ENCODE data around the gene OR10D3.

OR10D3 gene

GRCh38 chr11:124193221-124194010, 10.3 kb downstream of the OR10D3 start:
- Histone ChIP-seq H3K4me2 (ENCODE audit: low read length) (no peak overlapping the region), H3K27me3 (ENCODE audit: control insufficient read depth, insufficient read depth, low read length) (no peaks in the 10 kb centered on the region), H3K9ac (no peak overlapping the region), H3K36me3 (ENCODE audit: control insufficient read depth, insufficient read depth, low read length) (no peaks in the 10 kb centered on the region), H3K4me3 (ENCODE audit: low read depth, low read length) (no peak overlapping the region), H3K79me2 (no peaks in the 10 kb centered on the region), H3K9me3 (ENCODE audit: control insufficient read depth, low read length) (no peaks in the 10 kb centered on the region), H2AFZ (no peak overlapping the region), H3K4me1 (no peaks in the 10 kb centered on the region), H3K27ac (no peak overlapping the region)
- no peak for TF ChIP-seq CTCF (IDR thresholded peaks at IDR 0.05)

- no peak overlapping the region for H3K27ac ChIP-seq
- H2AFZ ChIP-seq: no peak overlapping the region
- H3K4me2 ChIP-seq (ENCODE audit: low read length): no peak overlapping the region
- no peaks in the 10 kb centered on the region for H3K9me3 ChIP-seq (ENCODE audit: control insufficient read depth, low read length)
- no peak for TF ChIP-seq CTCF (IDR thresholded peaks at IDR 0.05)
- H3K4me1 ChIP-seq: no peaks in the 10 kb centered on the region
- no peak overlapping the region for H3K4me3 ChIP-seq (ENCODE audit: low read depth, low read length)
- H3K36me3 ChIP-seq (ENCODE audit: control insufficient read depth, insufficient read depth, low read length): no peaks in the 10 kb centered on the region
- H3K27me3 ChIP-seq (ENCODE audit: control insufficient read depth, insufficient read depth, low read length): no peaks in the 10 kb centered on the region
- no peaks in the 10 kb centered on the region for H3K79me2 ChIP-seq
- H3K9ac ChIP-seq: no peak overlapping the region
These were observed 11.4 kb downstream of the OR10D3 start for GRCh38 chr11:124194293-124195188.

- H3K9ac ChIP-seq: no peak overlapping the region
These were observed 12.1 kb downstream of the OR10D3 start for GRCh38 chr11:124195189-124195734.

GRCh38 chr11:124197999-124198398, 14.9 kb downstream of the OR10D3 start:
- Histone ChIP-seq H2AFZ (no peak overlapping the region), H3K9me3 (ENCODE audit: control insufficient read depth, low read length) (no peaks in the 10 kb centered on the region), H3K27me3 (ENCODE audit: control insufficient read depth, insufficient read depth, low read length) (no peaks in the 10 kb centered on the region), H3K36me3 (ENCODE audit: control insufficient read depth, insufficient read depth, low read length) (no peaks in the 10 kb centered on the region), H3K79me2 (no peaks in the 10 kb centered on the region), H3K27ac (no peak overlapping the region), H3K9ac (no peak overlapping the region), H3K4me1 (no peaks in the 10 kb centered on the region), H3K4me2 (ENCODE audit: low read length) (no peak overlapping the region), H3K4me3 (ENCODE audit: low read depth, low read length) (no peak overlapping the region)
- no peak for TF ChIP-seq CTCF (IDR thresholded peaks at IDR 0.05)

More at GRCh38 chr11:124195189-124195734, 12.1 kb downstream of the OR10D3 start:
- no peak overlapping the region for H3K4me3 ChIP-seq (ENCODE audit: low read depth, low read length)
- no peaks in the 10 kb centered on the region for H3K4me1 ChIP-seq
- no peak overlapping the region for H3K27ac ChIP-seq
- no peaks in the 10 kb centered on the region for H3K36me3 ChIP-seq (ENCODE audit: control insufficient read depth, insufficient read depth, low read length)
- no peaks in the 10 kb centered on the region for H3K27me3 ChIP-seq (ENCODE audit: control insufficient read depth, insufficient read depth, low read length)
- H3K4me2 ChIP-seq (ENCODE audit: low read length): no peak overlapping the region
- H2AFZ ChIP-seq: no peak overlapping the region
- TF ChIP-seq CTCF (IDR thresholded peaks at IDR 0.05): no peak
- H3K9me3 ChIP-seq (ENCODE audit: control insufficient read depth, low read length): no peaks in the 10 kb centered on the region
- no peaks in the 10 kb centered on the region for H3K79me2 ChIP-seq
